HG02943 (cell line): Measurements from ENCODE around the gene GPR180.

Experiments
- ATAC-seq: cut with Tn5 transposase; IDR thresholded peaks from one replicate; pipeline ENCODE4 v1.9.1; 2021; ENCODE audit warnings: mild to moderate bottlenecking, low read depth, moderate library complexity; ENCODE audit not compliant: unreplicated experiment

The GPR180 gene

GRCh38 chr13:94601446-94602431 is at the start of gene GPR180:
Gene GPR180 (plus strand): TSS chr13:94601857. CDS start chr13:94601928, 71 bp downstream.
- ATAC-seq: peak; percentile 100

- no peak for ATAC-seq
Measured at GRCh38 chr13:94552095-94552494, 49.6 kb upstream of the GPR180 start.

- ATAC-seq: no peak
Measured at GRCh38 chr13:94553766-94554165, 47.9 kb upstream of the GPR180 start.

- ATAC-seq: no peak
Measured at GRCh38 chr13:94556041-94556440, 45.6 kb upstream of the GPR180 start.

GRCh38 chr13:94556621-94557020 is 45.0 kb upstream of the GPR180 start:
- no peak for ATAC-seq

GRCh38 chr13:94557684-94558235 is 43.9 kb upstream of the GPR180 start:
- ATAC-seq: no peak

- ATAC-seq: no peak
Measured at GRCh38 chr13:94558716-94559115, 42.9 kb upstream of the GPR180 start.

GRCh38 chr13:94559222-94559795 is 42.3 kb upstream of the GPR180 start:
- ATAC-seq: no peak

GRCh38 chr13:94560116-94560515 is 41.5 kb upstream of the GPR180 start:
- ATAC-seq: no peak

GRCh38 chr13:94561126-94561525 is 40.5 kb upstream of the GPR180 start:
- no peak for ATAC-seq

- ATAC-seq: no peak
Measured at GRCh38 chr13:94567581-94567980, 34.1 kb upstream of the GPR180 start.

- no peak for ATAC-seq
Measured at GRCh38 chr13:94568443-94568842, 33.2 kb upstream of the GPR180 start.

GRCh38 chr13:94569615-94570014 is 32.0 kb upstream of the GPR180 start:
- ATAC-seq: no peak

GRCh38 chr13:94579063-94579462 is 22.6 kb upstream of the GPR180 start:
- no peak for ATAC-seq

GRCh38 chr13:94583926-94584325 is 17.7 kb upstream of the GPR180 start:
- no peak for ATAC-seq

GRCh38 chr13:94585543-94586101 is 16.0 kb upstream of the GPR180 start:
- ATAC-seq: no peak

GRCh38 chr13:94586371-94586770 is 15.3 kb upstream of the GPR180 start:
- ATAC-seq: no peak

- ATAC-seq: no peak
Measured at GRCh38 chr13:94588541-94588940, 13.1 kb upstream of the GPR180 start.

- no peak for ATAC-seq
Measured at GRCh38 chr13:94590744-94591143, 10.9 kb upstream of the GPR180 start.

GRCh38 chr13:94595001-94595949 is 6.4 kb upstream of the GPR180 start:
- ATAC-seq: peak; percentile 62
